ENCODE data around the gene B4GALNT1.
"Not testable (repeated sequence)": the region's sequence is repeated elsewhere in the genome, so short reads cannot be mapped to it uniquely, and the experiment has no call there.

B4GALNT1 gene

GRCh38 chr12:57637364-57637763 is 4.4 kb upstream of the B4GALNT1 start:
- DNase-seq (ENCODE audit: low read depth in 3 of 3) = no peak

GRCh38 chr12:57636731-57637130 is 3.7 kb upstream of the B4GALNT1 start:
- DNase-seq (ENCODE audit: low read depth in 3 of 3) = not testable (repeated sequence)

- no peak for DNase-seq (ENCODE audit: low read depth in 3 of 3)
Observed at GRCh38 chr12:57632073-57632957, 686 bp downstream of the B4GALNT1 start.

GRCh38 chr12:57631566-57632072 is 1.4 kb downstream of the B4GALNT1 start:
- no peak for DNase-seq (ENCODE audit: low read depth in 3 of 3)

GRCh38 chr12:57630891-57631433 is 2.0 kb downstream of the B4GALNT1 start:
- no peak for DNase-seq (ENCODE audit: low read depth in 3 of 3)

- no peak for DNase-seq (ENCODE audit: low read depth in 3 of 3)
Observed at GRCh38 chr12:57629897-57630471, 3.0 kb downstream of the B4GALNT1 start.

GRCh38 chr12:57628280-57629191 is 4.5 kb downstream of the B4GALNT1 start:
- no peak for DNase-seq (ENCODE audit: low read depth in 3 of 3)

- DNase-seq (ENCODE audit: low read depth in 3 of 3) = no peak
Observed at GRCh38 chr12:57627501-57628279, 5.3 kb downstream of the B4GALNT1 start.

- DNase-seq (ENCODE audit: low read depth in 3 of 3) = no peak
Observed at GRCh38 chr12:57626921-57627445, 6.0 kb downstream of the B4GALNT1 start.

- DNase-seq (ENCODE audit: low read depth in 3 of 3) = no peak
Observed at GRCh38 chr12:57626111-57626920, 6.7 kb downstream of the B4GALNT1 start.

- DNase-seq (ENCODE audit: low read depth in 3 of 3) = no peak
Observed at GRCh38 chr12:57625261-57626032, 7.6 kb downstream of the B4GALNT1 start.

- DNase-seq (ENCODE audit: low read depth in 3 of 3) = no peak
Observed at GRCh38 chr12:57624441-57625220, 8.4 kb downstream of the B4GALNT1 start.

- no peak for DNase-seq (ENCODE audit: low read depth in 3 of 3)
Observed at GRCh38 chr12:57623811-57624390, 9.1 kb downstream of the B4GALNT1 start.

- no peak for DNase-seq (ENCODE audit: low read depth in 3 of 3)
Observed at GRCh38 chr12:57623385-57623784, 9.6 kb downstream of the B4GALNT1 start.

- DNase-seq (ENCODE audit: low read depth in 3 of 3) = no peak
Observed at GRCh38 chr12:57622293-57623245, 10.4 kb downstream of the B4GALNT1 start.

GRCh38 chr12:57621497-57622292 is 11.3 kb downstream of the B4GALNT1 start:
- no peak for DNase-seq (ENCODE audit: low read depth in 3 of 3)
